Sigmoid colon (tissue), 4 donors: ENCODE results near the gene MORC2.

Source experiments
- CTCF ChIP-seq, 4 experiments: fragments of 450-650 bp in 3 of 4; fragments of 200-600 bp in 1 of 4; IDR thresholded peaks; one replicate each; pipeline ENCODE4 v1.5.1; 2016 to 2019; ENCODE audit warnings: antibody characterized with exemption in 4 of 4, mild to moderate bottlenecking in 3 of 4, moderate library complexity in 2 of 4
- EP300 ChIP-seq, 4 donors: sonication (generic); formaldehyde crosslinking; IDR thresholded peaks; one replicate each; pipeline ENCODE4 v1.6.1; 2017; ENCODE audit warnings: antibody characterized with exemption in 4 of 4
- POLR2A ChIP-seq, 2 donors: fragments of 450-650 bp; IDR thresholded peaks; one replicate each; pipeline ENCODE4 v1.6.1; 2016; ENCODE audit warnings: antibody characterized with exemption in 2 of 2, mild to moderate bottlenecking in 2 of 2, moderate library complexity in 2 of 2
- POLR2AphosphoS5 ChIP-seq, 4 donors: sonication (generic); formaldehyde crosslinking; IDR thresholded peaks; one replicate each; pipeline ENCODE4 v1.6.1; 2017; ENCODE audit warnings: antibody characterized with exemption in 4 of 4

GRCh38 chr22:30892286-30892685 lies 76.3 kb downstream of the MORC2 start:
- TF ChIP-seq CTCF (IDR thresholded peaks at IDR 0.05) (no peak), POLR2AphosphoS5 (IDR thresholded peaks at IDR 0.05) (no peak), POLR2A (IDR thresholded peaks at IDR 0.05) (no peak), EP300 (IDR thresholded peaks at IDR 0.05) (no peak)
